GM10847 (cell line): ENCODE results near the gene TRAF2.

Experiments
- POLR2A ChIP-seq: IDR thresholded peaks from 2 replicates; pipeline ENCODE4 v1.6.1; 2011; ENCODE audit not compliant: insufficient read length; ENCODE audit errors: extremely low read depth

Gene TRAF2

DNA sequence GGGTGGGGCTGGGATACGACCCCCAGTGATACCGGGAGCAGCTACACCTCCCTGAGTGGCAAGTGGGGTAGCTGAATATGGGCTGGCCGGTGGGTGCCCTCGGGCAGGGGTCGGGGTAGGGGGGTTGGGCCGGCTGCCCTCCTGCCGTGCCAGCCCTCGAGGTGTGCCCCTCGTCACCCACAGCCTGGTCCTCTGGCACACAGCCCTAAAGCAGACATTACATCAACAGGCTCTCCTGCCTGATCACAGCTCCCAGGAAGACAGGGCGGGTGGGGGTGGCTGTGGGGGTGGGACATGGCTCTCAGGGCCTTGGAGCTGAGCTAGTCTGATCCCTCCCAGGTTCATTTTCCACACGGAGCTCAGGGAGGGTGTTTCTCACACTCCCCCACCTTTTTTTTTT is 35.0 kb downstream of the TRAF2 start:
- no peak for TF ChIP-seq POLR2A

DNA sequence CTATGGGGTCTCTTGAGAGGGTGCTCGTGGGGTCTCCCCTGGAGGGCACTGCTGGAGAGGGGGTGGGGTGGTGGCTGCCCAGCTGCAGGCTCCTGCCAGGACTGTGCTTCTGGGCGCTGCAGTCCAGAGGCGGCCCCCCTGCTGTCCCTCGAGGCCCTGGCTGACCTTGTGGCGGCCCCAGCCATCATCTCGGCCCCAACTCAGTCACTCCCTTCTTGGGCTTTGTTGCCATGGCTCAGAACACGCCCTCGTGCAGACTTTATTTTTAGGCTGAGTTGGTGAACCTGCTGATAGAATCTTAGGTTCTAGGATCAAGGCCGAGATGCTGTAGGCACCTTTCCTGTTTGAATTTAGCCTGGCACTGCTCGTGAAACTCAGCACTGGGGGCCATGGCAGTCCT is 35.4 kb downstream of the TRAF2 start:
- TF ChIP-seq POLR2A, result no peak

DNA sequence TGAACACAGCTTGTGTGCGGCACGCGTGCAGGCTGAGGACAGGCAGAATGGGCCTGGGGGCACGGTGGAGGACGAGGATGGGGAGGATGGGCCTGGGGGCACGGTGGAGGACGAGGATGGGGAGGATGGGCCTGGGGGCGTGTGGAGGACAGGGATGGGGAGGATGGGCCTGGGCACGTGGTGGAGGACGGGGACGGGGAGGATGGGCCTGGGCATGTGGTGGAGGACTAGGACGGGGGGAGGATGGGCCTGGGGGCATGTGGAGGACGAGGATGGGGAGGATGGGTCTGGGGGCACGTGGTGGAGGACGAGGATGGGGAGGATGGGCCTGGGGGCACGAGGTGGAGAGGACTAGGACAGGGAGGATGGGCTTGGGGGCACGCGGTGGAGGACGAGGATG is 36.2 kb downstream of the TRAF2 start:
- TF ChIP-seq POLR2A, result no peak

DNA sequence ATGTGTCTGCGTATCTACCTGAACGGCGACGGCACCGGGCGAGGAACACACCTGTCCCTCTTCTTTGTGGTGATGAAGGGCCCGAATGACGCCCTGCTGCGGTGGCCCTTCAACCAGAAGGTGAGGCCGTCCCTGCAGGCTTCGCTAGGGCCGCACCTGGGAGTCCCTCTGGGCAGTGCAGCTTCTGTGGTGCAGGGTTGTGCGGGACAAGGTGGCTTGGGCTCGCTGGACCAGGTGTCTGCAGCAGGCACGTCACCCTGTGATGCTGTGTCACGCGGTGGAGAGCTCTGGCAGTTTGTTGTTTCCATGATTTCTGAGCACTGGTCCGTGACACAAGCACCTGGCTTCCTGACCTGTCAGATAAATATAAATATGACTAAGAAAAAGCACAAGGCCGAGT is 37.6 kb downstream of the TRAF2 start:
- TF ChIP-seq POLR2A, result no peak

DNA sequence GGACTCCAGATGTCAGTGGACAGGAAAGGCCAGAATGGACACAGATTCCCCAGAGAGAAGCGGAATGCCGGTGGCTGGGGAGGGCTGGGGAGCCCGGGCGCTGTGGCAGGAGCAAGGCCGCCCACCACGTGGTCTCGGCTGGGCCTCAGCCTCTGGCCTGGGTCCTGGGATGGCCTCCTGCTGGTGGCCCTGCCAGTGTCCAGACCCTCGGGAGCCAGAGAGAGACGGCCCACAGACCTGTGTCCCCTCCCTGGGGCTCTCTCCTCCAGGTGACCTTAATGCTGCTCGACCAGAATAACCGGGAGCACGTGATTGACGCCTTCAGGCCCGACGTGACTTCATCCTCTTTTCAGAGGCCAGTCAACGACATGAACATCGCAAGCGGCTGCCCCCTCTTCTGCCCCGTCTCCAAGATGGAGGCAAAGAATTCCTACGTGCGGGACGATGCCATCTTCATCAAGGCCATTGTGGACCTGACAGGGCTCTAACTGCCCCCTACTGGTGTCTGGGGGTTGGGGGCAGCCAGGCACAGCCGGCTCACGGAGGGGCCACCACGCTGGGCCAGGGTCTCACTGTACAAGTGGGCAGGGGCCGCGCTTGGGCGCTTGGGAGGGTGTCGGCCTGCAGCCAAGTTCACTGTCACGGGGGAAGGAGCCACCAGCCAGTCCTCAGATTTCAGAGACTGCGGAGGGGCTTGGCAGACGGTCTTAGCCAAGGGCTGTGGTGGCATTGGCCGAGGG is 39.3 kb downstream of the TRAF2 start:
- TF ChIP-seq POLR2A, result no peak

DNA sequence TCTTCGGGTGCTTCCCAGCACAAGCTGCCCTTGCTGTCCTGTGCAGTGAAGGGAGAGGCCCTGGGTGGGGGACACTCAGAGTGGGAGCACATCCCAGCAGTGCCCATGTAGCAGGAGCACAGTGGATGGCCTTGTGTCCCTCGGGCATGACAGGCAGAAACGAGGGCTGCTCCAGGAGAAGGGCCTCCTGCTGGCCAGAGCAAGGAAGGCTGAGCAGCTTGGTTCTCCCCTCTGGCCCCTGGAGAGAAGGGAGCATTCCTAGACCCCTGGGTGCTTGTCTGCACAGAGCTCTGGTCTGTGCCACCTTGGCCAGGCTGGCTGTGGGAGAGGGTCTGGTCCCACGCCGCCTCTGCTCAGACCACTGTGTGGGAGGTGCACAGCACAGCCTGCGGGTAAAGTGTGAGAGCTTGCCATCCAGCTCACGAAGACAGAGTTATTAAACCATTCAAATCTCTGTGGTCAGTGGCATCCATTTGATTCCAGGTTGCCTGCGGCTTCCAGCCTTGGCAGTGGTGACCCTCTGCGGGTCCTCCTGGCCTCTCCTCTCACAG is 39.9 kb downstream of the TRAF2 start:
- no peak for TF ChIP-seq POLR2A

DNA sequence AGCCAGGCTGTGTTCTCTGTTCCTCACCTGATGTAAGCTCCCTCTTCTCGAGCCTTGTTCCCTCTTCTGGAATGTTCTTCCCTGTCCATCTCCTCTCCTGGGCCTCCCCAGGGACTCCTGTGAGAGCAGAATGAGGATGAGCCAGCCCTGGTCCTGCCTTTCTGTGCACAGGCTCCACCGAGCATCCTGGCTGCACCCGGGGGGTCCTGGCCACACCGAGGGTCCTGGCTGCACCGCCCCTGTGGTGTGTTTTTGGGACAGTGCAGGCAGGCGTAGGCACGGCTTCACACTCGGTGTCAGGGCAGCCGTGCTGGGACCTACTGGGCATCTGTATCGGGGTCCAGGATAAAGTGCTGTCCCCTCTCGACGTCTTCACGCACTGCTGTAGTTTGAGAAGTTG is 40.4 kb downstream of the TRAF2 start:
- no peak for TF ChIP-seq POLR2A

DNA sequence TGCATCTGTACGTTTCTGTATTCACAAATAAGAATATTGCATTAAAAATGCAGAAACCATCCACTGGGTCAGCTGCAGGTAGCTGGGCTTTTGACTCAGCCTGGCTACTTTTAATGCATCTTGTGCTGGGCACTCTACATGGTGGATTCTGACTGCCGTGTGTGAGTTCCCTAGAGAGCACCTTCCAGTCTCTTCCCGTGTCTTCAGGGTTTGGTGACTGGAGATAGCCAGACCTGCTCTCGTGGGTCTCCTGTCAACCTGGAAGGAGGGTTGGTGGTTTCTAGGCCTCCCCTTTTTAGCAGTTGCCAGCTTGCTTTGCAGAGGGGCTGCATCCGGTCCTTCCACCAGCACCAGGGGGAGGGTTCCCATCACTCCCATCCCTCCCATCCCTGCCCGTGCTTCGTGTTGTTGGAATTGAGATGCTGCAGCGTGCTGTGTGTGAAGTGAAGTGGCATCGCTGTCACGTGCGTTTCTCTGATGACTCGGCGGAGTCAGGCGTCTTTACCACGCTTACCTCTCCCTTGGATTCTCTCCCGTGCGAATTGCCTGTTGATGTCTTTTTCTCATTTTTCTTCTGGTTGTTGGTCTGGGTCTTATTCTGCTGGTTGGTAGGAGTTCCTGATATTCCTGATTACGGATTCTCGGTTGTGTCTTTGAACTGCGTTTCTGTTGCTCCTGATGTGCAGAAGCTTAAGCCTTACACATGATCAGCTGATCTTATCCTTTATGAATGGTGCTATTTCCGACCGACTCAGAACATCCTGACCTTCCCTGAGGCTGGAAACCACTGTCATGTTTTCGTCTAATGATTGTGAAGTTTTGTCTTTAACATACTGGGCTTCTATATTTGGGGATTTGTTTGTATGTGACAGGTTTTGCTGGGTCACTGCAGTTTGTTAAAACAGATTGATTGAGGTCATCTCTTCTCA is 41.3 kb downstream of the TRAF2 start:
- TF ChIP-seq POLR2A, result no peak

DNA sequence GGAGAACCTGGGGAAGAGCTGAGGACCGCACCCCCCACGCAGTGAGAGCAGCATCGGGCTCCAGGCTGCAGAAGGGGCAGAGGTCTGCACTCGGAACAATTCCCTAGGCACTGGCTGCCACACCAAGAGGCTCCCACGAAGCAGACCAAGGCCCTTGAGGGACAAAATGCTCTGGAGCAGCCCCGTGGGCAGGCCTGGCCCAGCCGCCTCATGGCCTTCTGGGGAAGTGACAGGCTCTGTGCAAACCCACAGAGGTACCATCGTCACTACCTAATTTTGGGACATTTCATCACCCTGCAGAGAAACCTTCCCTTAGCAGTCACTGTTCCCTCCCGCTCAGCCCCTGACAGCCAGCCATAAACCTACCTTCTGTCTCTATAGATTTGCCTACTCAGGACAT is 42.3 kb downstream of the TRAF2 start:
- no peak for TF ChIP-seq POLR2A

DNA sequence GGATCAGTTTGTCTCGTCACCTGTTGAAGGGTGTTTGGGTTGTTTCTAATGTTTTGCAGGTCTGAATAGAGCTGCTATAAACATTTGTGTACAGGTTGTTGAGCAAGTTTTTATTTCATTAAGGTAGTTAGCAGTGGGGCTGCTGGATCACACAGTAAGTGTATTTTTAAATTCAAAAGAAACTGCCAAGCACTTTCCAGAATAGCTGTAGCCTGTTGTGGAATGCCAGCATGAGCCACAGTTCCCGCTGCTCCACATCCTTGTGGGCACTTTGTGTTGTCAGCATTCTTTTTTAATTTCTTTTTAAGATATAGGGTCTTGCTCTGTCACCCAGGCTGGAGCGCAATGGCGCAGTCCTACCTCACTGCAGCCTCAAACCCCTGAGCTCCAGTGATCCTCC is 43.7 kb downstream of the TRAF2 start:
- no peak for TF ChIP-seq POLR2A

DNA sequence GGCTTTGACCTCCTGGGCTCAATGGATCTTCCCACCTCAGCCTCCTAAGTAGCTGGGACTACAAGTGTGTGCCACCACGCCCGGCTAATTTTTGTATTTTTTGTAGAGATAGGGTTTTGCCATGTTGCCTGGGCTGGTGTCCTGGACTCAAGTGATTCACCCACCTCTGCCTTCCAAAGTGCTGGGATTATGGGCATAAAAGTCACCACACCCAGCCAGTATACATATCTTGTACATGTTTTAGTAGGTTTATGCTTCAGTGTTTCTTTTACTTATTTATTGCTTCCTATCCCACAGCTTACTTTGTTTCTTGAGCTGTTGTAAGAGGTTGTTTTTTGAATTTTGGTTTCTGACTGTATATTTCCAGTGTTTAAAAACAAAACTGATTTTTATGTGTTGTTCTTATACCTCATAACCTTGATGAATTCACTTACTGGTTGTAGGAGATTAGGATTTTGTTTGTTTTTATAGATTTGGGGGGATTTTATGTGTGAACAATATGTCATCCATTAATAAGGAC is 45.4 kb downstream of the TRAF2 start:
- TF ChIP-seq POLR2A, result no peak

DNA sequence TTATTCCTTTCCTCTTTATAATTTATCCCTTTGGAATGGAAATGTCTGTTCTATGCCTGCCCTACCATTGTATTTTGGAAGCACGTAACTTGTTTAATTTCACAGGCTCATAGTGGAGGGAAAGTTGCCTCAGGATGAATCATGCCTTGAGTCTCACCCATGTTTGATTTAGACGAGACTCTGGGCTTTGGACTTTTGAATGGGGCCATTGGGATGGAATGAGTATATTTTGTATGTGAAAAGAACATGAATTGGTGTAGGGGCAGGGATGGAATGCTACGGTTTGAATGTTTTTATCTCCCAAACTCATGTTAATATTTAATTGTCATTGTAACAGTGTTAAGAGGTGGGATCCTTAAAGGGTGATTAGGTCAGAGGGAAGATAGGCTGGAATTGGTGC is 48.0 kb downstream of the TRAF2 start:
- no peak for TF ChIP-seq POLR2A

DNA sequence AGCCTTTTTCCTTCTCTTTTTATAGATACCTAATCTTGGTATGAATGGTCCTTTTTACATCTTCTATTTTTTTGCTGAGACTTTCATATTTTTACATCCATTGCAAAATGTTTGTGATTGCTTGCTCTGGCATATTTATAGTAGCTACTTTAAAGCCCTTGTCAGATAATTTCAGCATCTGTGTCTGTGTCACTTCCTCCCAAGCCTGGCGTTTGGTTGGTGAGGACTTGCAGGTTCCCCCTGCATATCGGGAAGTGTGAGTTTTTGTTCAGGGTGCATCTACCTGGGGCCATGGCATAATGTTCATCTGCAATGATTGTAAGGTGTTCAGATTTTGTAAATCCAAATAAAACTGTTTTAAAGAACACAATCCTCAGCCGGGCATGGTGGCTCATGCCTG is 49.3 kb downstream of the TRAF2 start:
- no peak for TF ChIP-seq POLR2A

DNA sequence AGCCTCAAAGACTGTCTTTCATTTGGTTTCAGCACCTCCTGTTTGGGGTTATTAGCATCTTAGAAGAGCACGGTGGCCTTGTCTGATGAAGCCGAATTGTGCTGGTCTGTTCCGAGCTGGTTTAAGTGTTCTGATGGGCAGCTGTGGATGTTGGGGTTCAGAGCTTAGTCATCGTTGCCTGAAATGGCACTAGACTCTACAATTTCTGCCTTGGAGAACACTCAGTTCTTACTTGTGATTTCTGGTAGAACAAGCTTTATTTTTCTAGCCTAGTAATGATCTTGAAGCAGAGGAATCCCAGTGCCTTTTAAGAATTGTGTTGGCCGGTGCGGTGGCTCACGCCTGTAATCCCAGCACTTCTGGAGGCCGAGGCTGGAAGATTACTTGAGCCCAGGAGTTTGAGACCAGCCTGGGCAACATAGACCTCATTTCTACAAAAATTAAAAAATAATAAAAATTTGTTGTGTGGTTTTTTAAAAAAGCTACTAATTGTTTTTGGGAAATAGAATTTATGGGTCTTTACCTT is 50.4 kb downstream of the TRAF2 start:
- no peak for TF ChIP-seq POLR2A

DNA sequence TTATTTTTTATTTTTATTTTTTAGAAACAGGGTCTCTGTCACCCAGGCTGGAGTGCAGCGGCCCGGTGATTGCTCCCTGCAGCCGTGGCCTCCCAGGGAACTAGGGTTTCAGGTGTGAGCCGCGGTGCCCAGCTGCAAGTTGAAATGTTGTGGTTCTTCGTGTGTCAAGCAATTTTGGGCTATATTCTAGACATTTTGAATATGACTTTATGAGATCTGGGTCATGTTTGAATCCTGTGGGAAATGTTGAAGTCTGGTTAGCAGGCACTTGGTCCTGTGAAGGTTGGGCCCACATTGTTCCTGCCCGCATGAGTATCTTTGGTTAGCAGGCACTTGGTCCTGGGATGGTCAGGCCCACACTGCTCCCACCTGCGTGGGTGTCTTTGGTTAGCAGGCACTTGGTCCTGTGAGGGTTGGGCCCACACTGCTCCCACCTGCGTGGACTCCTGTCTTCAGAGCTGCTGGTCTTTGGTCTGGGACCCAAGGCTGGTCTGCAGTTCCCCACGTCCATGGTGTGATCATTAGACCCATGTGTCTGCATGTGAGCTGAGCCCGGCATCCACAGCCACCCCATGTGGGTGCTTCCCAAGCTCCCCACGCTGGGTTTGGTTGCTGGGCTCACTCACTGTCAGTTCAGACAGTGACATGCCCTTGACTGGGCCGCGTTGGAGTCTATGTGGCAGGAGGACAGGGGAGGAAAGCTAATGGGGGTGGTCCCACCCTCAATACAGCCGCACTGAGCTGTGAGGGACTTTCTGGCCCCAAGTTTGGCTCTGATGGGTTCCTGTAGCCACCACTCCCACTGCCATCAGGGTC is 51.1 kb downstream of the TRAF2 start:
- no peak for TF ChIP-seq POLR2A
